ENCODE results near the gene CMTM2. TPM values are rescaled to one million over a fixed set of nuclear protein-coding genes. Genes with fewer than 3 reads are reported as not detected.

CMTM2 gene
- total RNA-seq, 1 donor from 2014 or later: not detected

DNA sequence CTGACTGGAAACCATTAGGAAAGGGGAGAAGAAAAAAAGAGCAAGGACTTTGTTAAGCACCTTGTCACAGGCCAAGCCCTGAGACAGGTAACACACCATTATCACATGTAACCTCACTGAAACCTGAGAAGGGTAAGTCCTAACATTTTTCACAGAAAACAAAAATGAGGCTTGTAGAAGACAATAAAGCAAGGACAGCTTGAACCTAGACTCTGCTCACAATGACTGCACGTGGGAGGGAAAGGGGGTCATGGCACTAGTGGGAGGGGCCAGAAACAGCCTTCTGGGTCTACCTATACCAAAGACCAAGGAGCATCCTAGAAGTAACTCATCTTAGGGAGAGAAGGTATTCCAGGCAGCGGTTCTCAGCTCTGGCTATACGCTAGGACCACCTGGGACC lies 36.9 kb upstream of the CMTM2 start:
- no peak for FAIRE-seq

GRCh38 chr16:66543541-66543940 lies 35.7 kb upstream of the CMTM2 start:
- Histone ChIP-seq H3K79me2 (ENCODE audit: insufficient read depth, low read length) (no peaks in the 10 kb centered on the region), H3K4me3 (ENCODE audit: insufficient read depth, low read depth, low read length) (no peak overlapping the region), H2AFZ (ENCODE audit: low read depth, low read length) (no peak overlapping the region), H3K9ac (ENCODE audit: low read length) (no peak overlapping the region), H3K27me3 (ENCODE audit: insufficient read depth, low read length) (no peaks in the 10 kb centered on the region), H3K4me2 (ENCODE audit: low read length) (no peak overlapping the region), H3K9me3 (ENCODE audit: insufficient read depth, low read depth, low read length) (no peaks in the 10 kb centered on the region), H3K27ac (ENCODE audit: low read depth, low read length) (no peak overlapping the region), H4K20me1 (ENCODE audit: insufficient read depth, low read length) (no peaks in the 10 kb centered on the region), H3K36me3 (ENCODE audit: insufficient read depth, low read length) (no peaks in the 10 kb centered on the region), H3K4me1 (ENCODE audit: insufficient read depth, low read length) (peaks cover 5% of the 10 kb centered on the region)
- H3K9me3 Mint-ChIP-seq (ENCODE audit: unreplicated experiment): peaks cover 1% of the 10 kb centered on the region
- DNase-seq (ENCODE audit: low read depth): no peak
- H3K4me1 Mint-ChIP-seq (ENCODE audit: low read depth, unreplicated experiment): peaks cover 12% of the 10 kb centered on the region
- peaks cover 13% of the 10 kb centered on the region for H3K36me3 Mint-ChIP-seq (ENCODE audit: low read depth, unreplicated experiment)
- H3K27me3 Mint-ChIP-seq (ENCODE audit: low read depth, unreplicated experiment): no peaks in the 10 kb centered on the region
- FAIRE-seq: no peak
- H3K27ac Mint-ChIP-seq (ENCODE audit: unreplicated experiment): no peak overlapping the region
- TF ChIP-seq, protein P1, sequence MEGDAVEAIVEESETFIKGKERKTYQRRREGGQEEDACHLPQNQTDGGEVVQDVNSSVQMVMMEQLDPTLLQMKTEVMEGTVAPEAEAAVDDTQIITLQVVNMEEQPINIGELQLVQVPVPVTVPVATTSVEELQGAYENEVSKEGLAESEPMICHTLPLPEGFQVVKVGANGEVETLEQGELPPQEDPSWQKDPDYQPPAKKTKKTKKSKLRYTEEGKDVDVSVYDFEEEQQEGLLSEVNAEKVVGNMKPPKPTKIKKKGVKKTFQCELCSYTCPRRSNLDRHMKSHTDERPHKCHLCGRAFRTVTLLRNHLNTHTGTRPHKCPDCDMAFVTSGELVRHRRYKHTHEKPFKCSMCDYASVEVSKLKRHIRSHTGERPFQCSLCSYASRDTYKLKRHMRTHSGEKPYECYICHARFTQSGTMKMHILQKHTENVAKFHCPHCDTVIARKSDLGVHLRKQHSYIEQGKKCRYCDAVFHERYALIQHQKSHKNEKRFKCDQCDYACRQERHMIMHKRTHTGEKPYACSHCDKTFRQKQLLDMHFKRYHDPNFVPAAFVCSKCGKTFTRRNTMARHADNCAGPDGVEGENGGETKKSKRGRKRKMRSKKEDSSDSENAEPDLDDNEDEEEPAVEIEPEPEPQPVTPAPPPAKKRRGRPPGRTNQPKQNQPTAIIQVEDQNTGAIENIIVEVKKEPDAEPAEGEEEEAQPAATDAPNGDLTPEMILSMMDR (IDR thresholded peaks at IDR 0.05; ENCODE audit: insufficient read depth, low read depth, low read length): no peak
- TF ChIP-seq EZH2 (IDR thresholded peaks at IDR 0.05; ENCODE audit: insufficient read depth, low read length): no peak
- H3K4me3 Mint-ChIP-seq (ENCODE audit: unreplicated experiment): no peak overlapping the region

More for the DNA sequence above, 36.9 kb upstream of the CMTM2 start:
- DNase-seq (ENCODE audit: low read depth): no peak
- Histone ChIP-seq H3K36me3 (ENCODE audit: insufficient read depth, low read length) (no peaks in the 10 kb centered on the region), H4K20me1 (ENCODE audit: insufficient read depth, low read length) (no peaks in the 10 kb centered on the region), H3K27ac (ENCODE audit: low read depth, low read length) (no peak overlapping the region), H3K79me2 (ENCODE audit: insufficient read depth, low read length) (no peaks in the 10 kb centered on the region), H3K4me1 (ENCODE audit: insufficient read depth, low read length) (peaks cover 5% of the 10 kb centered on the region), H3K9me3 (ENCODE audit: insufficient read depth, low read depth, low read length) (no peaks in the 10 kb centered on the region), H3K27me3 (ENCODE audit: insufficient read depth, low read length) (no peaks in the 10 kb centered on the region), H2AFZ (ENCODE audit: low read depth, low read length) (no peak overlapping the region), H3K4me3 (ENCODE audit: insufficient read depth, low read depth, low read length) (no peak overlapping the region), H3K4me2 (ENCODE audit: low read length) (no peak overlapping the region), H3K9ac (ENCODE audit: low read length) (no peak overlapping the region)
- TF ChIP-seq, protein P1 (IDR thresholded peaks at IDR 0.05; ENCODE audit: insufficient read depth, low read depth, low read length): no peak
- no peak for TF ChIP-seq EZH2 (IDR thresholded peaks at IDR 0.05; ENCODE audit: insufficient read depth, low read length)
- no peak overlapping the region for H3K4me3 Mint-ChIP-seq (ENCODE audit: unreplicated experiment)
- peaks cover 17% of the 10 kb centered on the region for H3K36me3 Mint-ChIP-seq (ENCODE audit: low read depth, unreplicated experiment)
- no peak overlapping the region for H3K27ac Mint-ChIP-seq (ENCODE audit: unreplicated experiment)
- peaks cover 1% of the 10 kb centered on the region for H3K9me3 Mint-ChIP-seq (ENCODE audit: unreplicated experiment)
- peaks cover 4% of the 10 kb centered on the region for H3K27me3 Mint-ChIP-seq (ENCODE audit: low read depth, unreplicated experiment)
- H3K4me1 Mint-ChIP-seq (ENCODE audit: low read depth, unreplicated experiment): peaks cover 11% of the 10 kb centered on the region

GRCh38 chr16:66544016-66544757 lies 35.1 kb upstream of the CMTM2 start:
- no peaks in the 10 kb centered on the region for H3K27me3 Mint-ChIP-seq (ENCODE audit: low read depth, unreplicated experiment)
- FAIRE-seq (no peak), DNase-seq (ENCODE audit: low read depth) (no peak)
- no peak for TF ChIP-seq EZH2 (IDR thresholded peaks at IDR 0.05; ENCODE audit: insufficient read depth, low read length)
- TF ChIP-seq, protein P1 (IDR thresholded peaks at IDR 0.05; ENCODE audit: insufficient read depth, low read depth, low read length): no peak
- Histone ChIP-seq H3K36me3 (ENCODE audit: insufficient read depth, low read length) (no peaks in the 10 kb centered on the region), H3K27me3 (ENCODE audit: insufficient read depth, low read length) (no peaks in the 10 kb centered on the region), H3K4me2 (ENCODE audit: low read length) (no peak overlapping the region), H4K20me1 (ENCODE audit: insufficient read depth, low read length) (no peaks in the 10 kb centered on the region), H3K79me2 (ENCODE audit: insufficient read depth, low read length) (no peaks in the 10 kb centered on the region), H3K4me3 (ENCODE audit: insufficient read depth, low read depth, low read length) (no peak overlapping the region), H2AFZ (ENCODE audit: low read depth, low read length) (no peak overlapping the region), H3K27ac (ENCODE audit: low read depth, low read length) (no peak overlapping the region), H3K4me1 (ENCODE audit: insufficient read depth, low read length) (peaks cover 7% of the 10 kb centered on the region), H3K9me3 (ENCODE audit: insufficient read depth, low read depth, low read length) (no peaks in the 10 kb centered on the region), H3K9ac (ENCODE audit: low read length) (no peak overlapping the region)
- H3K4me1 Mint-ChIP-seq (ENCODE audit: low read depth, unreplicated experiment): peaks cover 15% of the 10 kb centered on the region
- no peak overlapping the region for H3K27ac Mint-ChIP-seq (ENCODE audit: unreplicated experiment)
- H3K36me3 Mint-ChIP-seq (ENCODE audit: low read depth, unreplicated experiment): peaks cover 13% of the 10 kb centered on the region
- peaks cover 1% of the 10 kb centered on the region for H3K9me3 Mint-ChIP-seq (ENCODE audit: unreplicated experiment)
- H3K4me3 Mint-ChIP-seq (ENCODE audit: unreplicated experiment): no peak overlapping the region
